Endothelial cell of umbilical vein (primary cell): ENCODE data around the gene VTI1A. TPM values are rescaled to one million over a fixed set of nuclear protein-coding genes. Genes with fewer than 3 reads are reported as not detected.

ENCODE experiments used
- BruUV-seq: library from RNA; stranded (reverse); fragments of 400-500 nt; replicated peaks from 2 replicates; lab custom pipeline; 2021; lab: Mats Ljungman, UMichigan
- CTCF ChIA-PET: fragments of 300-600, 350-600 bp; sonication (Branson Sonifier 250); formaldehyde crosslinking; loops from one replicate; lab custom pipeline; 2021; ENCODE audit warnings: antibody characterized with exemption, inconsistent platforms; lab: Charles Lee
- POLR2A ChIA-PET: fragments of 300-600, 350-600 bp; sonication (Branson Sonifier 250); formaldehyde crosslinking; loops from one replicate; lab custom pipeline; 2021; ENCODE audit warnings: antibody characterized with exemption, inconsistent platforms; lab: Charles Lee
- DNase-seq: peaks from one replicate; pipeline ENCODE4 v3.0.0-alpha.2; 2011; ENCODE audit warnings: low read depth, low spot score
- FAIRE-seq: peaks from 2 replicates; lab custom pipeline; 2011; peaks lifted over from hg19 to GRCh38; lab: Jason Lieb, UNC
- H2AFZ ChIP-seq: 2 replicates; pipeline ENCODE4 v1.6.0; 2012; ENCODE audit warnings: low read depth, low read length, control low read depth, inconsistent platforms
- H3K27ac ChIP-seq: 2 replicates; pipeline ENCODE4 v1.5.1; 2011; ENCODE audit warnings: low read depth, mild to moderate bottlenecking, control low read depth, low read length, moderate library complexity; ENCODE audit not compliant: insufficient read depth
- H3K27me3 ChIP-seq, 2 experiments: 2 replicates each; pipeline versions ENCODE4 v1.6.0 to v1.6.1; 2011; ENCODE audit warnings: low read length in 2 of 2, mixed read lengths in 1 of 2; ENCODE audit not compliant: control insufficient read depth in 2 of 2, insufficient read depth in 2 of 2
- H3K36me3 ChIP-seq, 2 experiments: 2 replicates in 1 of 2; 3 replicates in 1 of 2; pipeline ENCODE4 v1.5.1; 2011; ENCODE audit warnings: low read length in 2 of 2, mild to moderate bottlenecking in 1 of 2, moderate library complexity in 1 of 2; ENCODE audit not compliant: control insufficient read depth in 2 of 2, insufficient read depth in 2 of 2; ENCODE audit errors: extremely low read depth in 1 of 2
- H3K4me1 ChIP-seq: 3 replicates; pipeline ENCODE4 v1.5.1; 2011; ENCODE audit warnings: mild to moderate bottlenecking, low read length; ENCODE audit not compliant: control insufficient read depth, insufficient read depth; ENCODE audit errors: extremely low read depth
- H3K4me2 ChIP-seq: 2 replicates; pipeline ENCODE4 v1.6.1; 2011; ENCODE audit warnings: low read length, control low read depth, mixed read lengths; ENCODE audit not compliant: insufficient read depth
- H3K4me3 ChIP-seq, 3 experiments: fragments of 200-600 bp in 1 of 3; sonication (generic), shearing (Covaris generic) in 1 of 3; replicated peaks in 1 of 3; 2 replicates each; pipeline ENCODE4 v1.5.1; 2011 to 2016; ENCODE audit warnings: control low read depth in 3 of 3, low read length in 3 of 3, mild to moderate bottlenecking in 2 of 3, inconsistent platforms in 1 of 3, low read depth in 1 of 3, moderate library complexity in 1 of 3; ENCODE audit not compliant: insufficient read depth in 1 of 3
- H3K79me2 ChIP-seq: 2 replicates; pipeline ENCODE4 v1.6.0; 2012; ENCODE audit warnings: low read length, inconsistent platforms; ENCODE audit not compliant: control insufficient read depth, insufficient read depth
- H3K9ac ChIP-seq: replicated peaks from 2 replicates; pipeline ENCODE3; 2011; ENCODE audit warnings: low read length, control low read depth; ENCODE audit not compliant: insufficient read depth; ENCODE audit errors: extremely low read depth
- H3K9me1 ChIP-seq: replicated peaks from 3 replicates; pipeline ENCODE4 v1.6.0; 2011; ENCODE audit warnings: mild to moderate bottlenecking, low read length; ENCODE audit not compliant: control insufficient read depth, insufficient read depth; ENCODE audit errors: extremely low read depth
- H3K9me3 ChIP-seq: replicated peaks from 2 replicates; pipeline ENCODE4 v1.5.1; 2012; ENCODE audit warnings: low read length, inconsistent platforms; ENCODE audit not compliant: control insufficient read depth, insufficient read depth
- H4K20me1 ChIP-seq: replicated peaks from 2 replicates; pipeline ENCODE3; 2011; ENCODE audit warnings: mild to moderate bottlenecking, low read length; ENCODE audit not compliant: control insufficient read depth, insufficient read depth; ENCODE audit errors: extremely low read depth
- EZH2 ChIP-seq: IDR thresholded peaks from 2 replicates; pipeline ENCODE4 v1.6.1; 2012; ENCODE audit warnings: borderline replicate concordance, low read depth, mild to moderate bottlenecking, moderate library complexity, low read length, inconsistent platforms; ENCODE audit not compliant: severe bottlenecking
- GATA2 ChIP-seq: IDR thresholded peaks from 2 replicates; pipeline ENCODE4 v1.7.0; 2011; ENCODE audit warnings: low read depth, mild to moderate bottlenecking, moderate library complexity, mixed read lengths, low read length; ENCODE audit not compliant: insufficient read length, insufficient read depth
- JUN ChIP-seq: IDR thresholded peaks from 2 replicates; pipeline ENCODE4 v1.6.1; 2011; ENCODE audit warnings: borderline replicate concordance, low read depth; ENCODE audit not compliant: insufficient read length, insufficient read depth
- POLR2AphosphoS5 ChIP-seq: IDR thresholded peaks from 2 replicates; pipeline ENCODE4 v1.6.1; 2012; ENCODE audit warnings: low read depth, mild to moderate bottlenecking, control low read depth, low read length, moderate library complexity; ENCODE audit not compliant: insufficient read depth
- dilution Hi-C: fragments of 300-500 bp; cut with MboI; formaldehyde crosslinking; loops from one replicate; pipeline ENCODE4 v1.15.0; 2019; ENCODE audit warnings: low sequenced_read_pairs; ENCODE audit not compliant: extremely low pct_ligation_motif_present
- intact Hi-C: fragments of 100-400 bp; cut with micrococcal nuclease; formaldehyde crosslinking; loops from one replicate; pipeline ENCODE4 v1.10.0; 2022
- polyA plus RNA-seq, 4 experiments: library from polyadenylated mRNA; depleted of rRNA in 3 of 4; stranded (reverse) in 3 of 4; unstranded in 1 of 4; fragments of >200 nt; gene quantifications; 2 replicates each; pipeline versions ENCODE4 v1.2.1 to v1.2.3, GENCODE V29; 2011 to 2012; ENCODE audit warnings: missing spikeins in 1 of 4
- total RNA-seq: library from RNA; stranded (reverse); gene quantifications from 2 replicates; pipeline ENCODE4 v1.2.3, GENCODE V29; 2021
- TF ChIP-seq, protein P1 (sequence below): IDR thresholded peaks from 2 replicates; pipeline ENCODE4 v1.6.1; 2011; ENCODE audit not compliant: insufficient read depth, insufficient read length

VTI1A gene
- total and polyA plus RNA-seq, 2 donors (not counting 3 experiments of a cell fraction or from before 2014, with no cell fraction given), result 10.8 to 35.6 TPM

DNA sequence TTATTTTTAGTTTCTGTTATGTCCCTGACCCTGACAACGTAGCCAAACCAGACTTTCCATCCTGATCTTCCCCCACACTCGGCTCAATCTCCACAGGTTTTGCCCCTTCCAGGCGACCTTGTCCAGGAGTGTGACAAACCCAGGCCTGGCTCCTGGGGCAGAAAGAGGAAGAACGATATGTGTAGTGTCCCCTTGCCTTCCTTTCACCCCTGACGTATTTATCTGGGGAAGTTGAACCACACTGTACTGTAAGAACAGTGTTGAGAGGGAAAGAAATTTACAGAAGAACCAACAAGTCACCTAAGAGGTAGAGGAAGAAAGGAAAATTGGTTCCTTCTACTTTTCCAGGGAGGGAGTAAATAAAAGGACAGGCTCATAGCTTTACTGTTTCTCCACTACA is 158.0 kb downstream of the VTI1A start:
- H4K20me1 ChIP-seq, result no peaks in the 10 kb centered on the region
- no peak overlapping the region for H3K27ac ChIP-seq
- H3K9me3 ChIP-seq, result no peaks in the 10 kb centered on the region
- no peaks in the 10 kb centered on the region for H3K27me3 ChIP-seq
- no peak overlapping the region for H3K4me3 ChIP-seq
- POLR2A ChIA-PET, result no interaction called here
- FAIRE-seq, result no peak
- H3K36me3 ChIP-seq, result no peaks in the 10 kb centered on the region
- no peak for TF ChIP-seq EZH2
- no peaks in the 10 kb centered on the region for H3K9me1 ChIP-seq
- no peak for DNase-seq
- no peak overlapping the region for H2AFZ ChIP-seq
- BruUV-seq, result no TSS peak
- no peaks in the 10 kb centered on the region for H3K4me1 ChIP-seq
- CTCF ChIA-PET, result no interaction called here
- no peak overlapping the region for H3K4me2 ChIP-seq
- intact Hi-C loops, result no loop called here
- no peak overlapping the region for H3K9ac ChIP-seq
- dilution Hi-C loops, result no loop called here
- H3K79me2 ChIP-seq, result no peaks in the 10 kb centered on the region

DNA sequence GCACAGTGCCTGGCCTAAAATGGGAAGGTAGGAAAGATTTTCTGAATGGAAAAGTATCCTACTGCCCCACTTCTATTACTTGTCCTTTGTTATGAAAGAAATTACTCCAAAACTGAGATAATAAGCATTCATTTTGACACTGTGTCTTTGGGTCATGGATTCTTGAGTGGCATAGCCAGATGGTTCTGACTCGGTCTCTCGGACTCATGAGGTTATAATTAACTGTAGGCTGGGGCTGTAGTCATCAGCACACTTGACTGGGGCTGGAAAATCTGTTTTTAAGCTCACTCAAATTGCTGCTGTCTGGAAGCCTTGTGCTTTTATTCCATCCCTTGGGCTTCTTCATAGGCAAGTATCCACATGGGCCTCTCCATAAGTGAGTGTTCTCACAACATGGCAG is 160.5 kb downstream of the VTI1A start:
- intact Hi-C loops (no loop called here), dilution Hi-C loops (no loop called here)
- Histone ChIP-seq H3K27me3 (no peaks in the 10 kb centered on the region), H3K9ac (no peak overlapping the region), H2AFZ (no peak overlapping the region), H3K9me3 (no peaks in the 10 kb centered on the region), H3K4me2 (no peak overlapping the region), H3K27ac (no peak overlapping the region), H3K4me1 (no peaks in the 10 kb centered on the region), H4K20me1 (no peaks in the 10 kb centered on the region), H3K36me3 (no peaks in the 10 kb centered on the region), H3K79me2 (no peaks in the 10 kb centered on the region), H3K9me1 (no peaks in the 10 kb centered on the region), H3K4me3 (no peak overlapping the region)
- ChIA-PET CTCF (no interaction called here), POLR2A (no interaction called here)
- DNase-seq, result no peak
- no peak for FAIRE-seq
- TF ChIP-seq EZH2 (no peak), JUN (no peak), GATA2 (no peak), POLR2AphosphoS5 (no peak)
- TF ChIP-seq, protein P1, sequence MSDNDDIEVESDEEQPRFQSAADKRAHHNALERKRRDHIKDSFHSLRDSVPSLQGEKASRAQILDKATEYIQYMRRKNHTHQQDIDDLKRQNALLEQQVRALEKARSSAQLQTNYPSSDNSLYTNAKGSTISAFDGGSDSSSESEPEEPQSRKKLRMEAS, result no peak
- no TSS peak for BruUV-seq
